Stimulated activated effector memory CD8-positive, alpha-beta T cell treated with anti-CD3 and anti-CD28 coated beads, Interleukin-12 subunit alpha, Interleukin-12 subunit beta, amount 100 ng/mL, for 72 hours (primary cell): Measurements from ENCODE around the gene MROH8.

ENCODE experiments used
- ATAC-seq: fragments of 150-1000 bp; cut with Tn5 transposase; 2 replicates; pipeline ENCODE4 v1.10.0; 2021
- DNase-seq, 2 donors: peaks; one replicate each; pipeline ENCODE4 v3.0.0; 2021 to 2022; ENCODE audit warnings: low spot score in 2 of 2
- H3K27ac Mint-ChIP-seq: one replicate; pipeline ENCODE4 v1.8.0; 2022; ENCODE audit warnings: mild to moderate bottlenecking, mixed read lengths
- H3K36me3 Mint-ChIP-seq: one replicate; pipeline ENCODE4 v1.8.0; 2022; ENCODE audit warnings: mild to moderate bottlenecking, mixed read lengths
- H3K4me1 Mint-ChIP-seq: one replicate; pipeline ENCODE4 v1.8.0; 2022; ENCODE audit warnings: mixed read lengths
- H3K4me3 Mint-ChIP-seq: one replicate; pipeline ENCODE4 v1.8.0; 2022; ENCODE audit warnings: mild to moderate bottlenecking, mixed read lengths
- H3K9me3 Mint-ChIP-seq: one replicate; pipeline ENCODE4 v1.8.0; 2022; ENCODE audit warnings: mixed read lengths

The MROH8 gene

DNA sequence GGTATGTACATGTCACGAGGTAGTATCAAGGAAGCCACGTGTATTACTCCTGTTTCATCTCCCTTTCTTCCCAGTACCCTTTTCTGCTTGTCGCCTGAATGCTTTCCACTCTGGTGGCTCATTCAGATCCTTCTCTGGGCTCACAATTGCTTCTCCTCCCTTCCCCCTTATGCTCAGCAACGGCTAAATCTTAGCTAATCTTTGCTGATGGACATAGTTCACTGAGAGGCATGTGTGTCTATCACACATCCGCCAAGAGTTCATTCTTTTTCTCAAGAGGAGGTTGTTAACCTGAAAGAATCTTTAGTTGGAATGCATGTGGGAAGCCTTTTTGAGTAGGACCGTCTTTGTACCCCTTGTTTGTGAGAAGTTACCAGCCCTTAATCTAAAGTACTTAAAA, 25.8 kb upstream of the MROH8 start:
- no peak for ATAC-seq
- peak overlapping the region; percentile 39 for H3K27ac Mint-ChIP-seq
- no peak overlapping the region for H3K4me3 Mint-ChIP-seq
- peaks cover 4% of the 10 kb centered on the region for H3K4me1 Mint-ChIP-seq
- H3K36me3 Mint-ChIP-seq = peaks cover 100% of the 10 kb centered on the region
- no peak for DNase-seq
- H3K9me3 Mint-ChIP-seq = no peaks in the 10 kb centered on the region

DNA sequence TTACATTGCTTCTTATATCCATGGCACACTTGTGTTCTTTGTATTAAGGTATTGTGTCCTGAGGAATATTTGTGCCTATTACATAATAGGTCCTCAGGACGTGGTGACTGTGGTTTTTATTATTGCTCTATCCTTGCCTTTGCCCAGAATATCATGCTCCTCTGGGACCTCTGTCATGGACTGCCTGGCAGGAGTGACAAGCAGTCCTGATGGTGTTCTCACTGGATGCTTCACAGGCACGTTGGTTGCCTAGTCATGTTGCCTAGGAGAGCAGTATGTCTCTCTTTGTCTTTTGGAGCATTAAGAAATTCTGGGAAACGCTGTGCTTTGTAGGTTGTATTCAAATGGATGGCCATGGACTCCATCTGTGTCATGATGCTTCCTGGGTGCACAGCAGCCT, 24.7 kb upstream of the MROH8 start:
- ATAC-seq (no peak), DNase-seq (no peak)
- Mint-ChIP-seq H3K36me3 (peaks cover 100% of the 10 kb centered on the region), H3K9me3 (no peaks in the 10 kb centered on the region), H3K4me1 (peaks cover 4% of the 10 kb centered on the region), H3K27ac (peak overlapping the region; percentile 39), H3K4me3 (no peak overlapping the region)

DNA sequence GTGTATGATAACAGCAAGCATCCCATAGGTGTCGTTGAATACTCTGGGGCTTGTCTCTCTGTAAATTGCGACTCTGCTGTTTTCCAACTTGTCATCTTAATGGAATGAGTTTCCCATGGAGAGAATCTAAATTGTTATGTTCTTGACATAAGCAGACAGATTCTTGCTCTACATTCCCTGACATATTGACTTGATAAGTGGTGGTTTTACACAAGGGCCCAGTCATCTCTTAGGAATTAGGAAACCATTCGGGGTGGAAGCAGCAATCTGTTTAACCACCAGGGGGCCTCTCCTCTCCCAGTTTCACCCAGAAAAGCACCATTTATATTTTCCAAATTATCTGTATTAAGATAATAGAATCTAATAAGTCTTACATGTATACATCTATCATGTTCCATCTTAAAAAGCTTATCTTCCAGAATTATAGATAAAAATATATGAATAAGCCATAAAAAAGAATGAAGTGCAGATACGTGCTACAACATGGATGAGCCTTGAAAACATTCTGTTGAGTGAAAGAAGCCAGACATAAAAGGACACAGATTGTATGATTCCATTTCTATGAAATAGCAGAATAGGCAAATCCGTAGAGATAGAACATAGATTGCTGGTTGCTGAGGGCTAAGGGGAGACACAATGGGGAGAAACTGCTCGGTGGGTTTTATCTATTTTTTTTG, 23.1 kb upstream of the MROH8 start:
- Mint-ChIP-seq H3K9me3 (no peaks in the 10 kb centered on the region), H3K27ac (no peak overlapping the region), H3K36me3 (peaks cover 100% of the 10 kb centered on the region), H3K4me1 (peaks cover 6% of the 10 kb centered on the region), H3K4me3 (no peak overlapping the region)
- no peak for ATAC-seq
- DNase-seq = no peak

DNA sequence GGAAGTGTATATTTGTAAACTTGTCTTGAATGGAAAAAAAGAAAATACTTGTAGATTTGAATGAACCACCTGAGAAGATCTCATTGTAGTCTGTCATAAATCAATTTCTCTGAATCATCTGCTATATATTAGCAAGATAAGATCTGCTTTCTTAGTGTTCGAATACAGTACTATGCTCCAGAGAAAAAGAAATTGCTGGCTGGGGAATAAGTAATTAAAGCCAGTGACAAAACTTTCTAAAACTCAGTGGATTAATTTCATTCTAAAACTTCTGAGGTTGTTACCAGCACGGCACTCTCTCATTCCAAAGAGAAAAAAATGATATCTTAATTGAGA, 22.4 kb upstream of the MROH8 start:
- Mint-ChIP-seq H3K27ac (no peak overlapping the region), H3K36me3 (peaks cover 99% of the 10 kb centered on the region), H3K9me3 (no peaks in the 10 kb centered on the region), H3K4me3 (no peak overlapping the region), H3K4me1 (peaks cover 12% of the 10 kb centered on the region)
- no peak for DNase-seq
- no peak for ATAC-seq

DNA sequence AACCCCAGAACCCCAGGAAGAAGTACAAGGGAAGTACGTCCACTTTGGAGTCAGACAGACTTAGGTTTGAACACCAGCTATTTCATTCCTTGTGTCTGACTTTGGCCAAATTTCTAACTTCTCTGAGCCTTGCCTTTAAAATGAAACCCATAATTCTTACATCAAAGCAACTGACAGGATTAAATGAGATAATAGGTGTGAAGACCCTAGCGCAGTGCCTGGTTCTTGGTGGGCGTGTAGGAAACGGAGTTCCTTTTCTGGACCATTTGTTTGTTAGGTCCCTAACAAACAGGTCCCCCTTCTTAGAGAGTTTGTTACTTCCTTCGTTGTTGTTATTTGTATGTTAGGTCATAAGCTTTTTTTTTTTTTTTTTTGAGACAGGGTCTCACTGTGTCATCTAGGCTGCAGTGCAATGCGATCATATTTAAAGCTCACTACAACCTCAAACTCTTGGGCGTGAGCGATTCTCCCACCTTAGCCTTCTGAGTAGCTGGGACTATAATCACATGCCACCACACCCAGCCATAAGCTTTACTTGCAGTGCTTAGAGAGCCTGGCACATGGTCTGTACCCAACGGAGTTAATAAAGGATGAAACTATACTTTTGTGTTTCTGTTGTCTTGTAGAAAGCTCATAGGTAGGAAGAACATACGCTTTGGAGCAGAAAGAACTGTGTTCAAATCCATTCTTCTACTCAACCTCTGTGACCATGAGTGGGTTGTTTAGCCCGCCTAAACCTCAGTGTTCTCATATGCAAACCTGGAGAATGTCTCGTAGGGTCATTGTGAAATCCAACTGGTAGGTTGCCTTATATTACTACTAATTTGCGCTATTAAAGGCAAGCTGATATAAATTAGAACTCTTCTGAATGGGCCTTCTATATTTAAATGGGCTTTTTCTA, 21.8 kb upstream of the MROH8 start:
- peaks cover 99% of the 10 kb centered on the region for H3K36me3 Mint-ChIP-seq
- H3K4me3 Mint-ChIP-seq = no peak overlapping the region
- H3K9me3 Mint-ChIP-seq = no peaks in the 10 kb centered on the region
- peaks cover 18% of the 10 kb centered on the region for H3K4me1 Mint-ChIP-seq
- no peak for ATAC-seq
- no peak for DNase-seq
- no peak overlapping the region for H3K27ac Mint-ChIP-seq

DNA sequence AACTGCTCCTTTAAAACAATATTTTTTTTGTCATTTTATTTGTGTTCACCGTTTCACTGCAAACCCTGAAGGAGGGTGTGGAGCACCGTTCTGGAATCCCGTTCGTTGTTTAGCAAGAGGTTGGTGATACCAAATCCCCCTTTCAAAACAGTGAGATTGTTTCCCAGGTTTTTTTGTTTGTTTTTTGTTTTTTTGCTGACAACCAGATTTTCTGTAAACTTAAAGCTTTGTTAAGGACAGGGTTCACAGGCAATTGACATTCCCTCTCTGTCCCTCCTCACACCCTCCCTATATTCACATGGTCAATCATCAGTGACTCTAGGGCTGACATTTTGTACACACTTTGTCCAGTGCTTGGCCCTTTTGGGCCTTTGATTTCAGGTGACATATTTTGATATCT, 21.0 kb upstream of the MROH8 start:
- peaks cover 21% of the 10 kb centered on the region for H3K4me1 Mint-ChIP-seq
- H3K27ac Mint-ChIP-seq = no peak overlapping the region
- no peak overlapping the region for H3K4me3 Mint-ChIP-seq
- DNase-seq = no peak
- H3K9me3 Mint-ChIP-seq = no peaks in the 10 kb centered on the region
- ATAC-seq = no peak
- peaks cover 99% of the 10 kb centered on the region for H3K36me3 Mint-ChIP-seq

DNA sequence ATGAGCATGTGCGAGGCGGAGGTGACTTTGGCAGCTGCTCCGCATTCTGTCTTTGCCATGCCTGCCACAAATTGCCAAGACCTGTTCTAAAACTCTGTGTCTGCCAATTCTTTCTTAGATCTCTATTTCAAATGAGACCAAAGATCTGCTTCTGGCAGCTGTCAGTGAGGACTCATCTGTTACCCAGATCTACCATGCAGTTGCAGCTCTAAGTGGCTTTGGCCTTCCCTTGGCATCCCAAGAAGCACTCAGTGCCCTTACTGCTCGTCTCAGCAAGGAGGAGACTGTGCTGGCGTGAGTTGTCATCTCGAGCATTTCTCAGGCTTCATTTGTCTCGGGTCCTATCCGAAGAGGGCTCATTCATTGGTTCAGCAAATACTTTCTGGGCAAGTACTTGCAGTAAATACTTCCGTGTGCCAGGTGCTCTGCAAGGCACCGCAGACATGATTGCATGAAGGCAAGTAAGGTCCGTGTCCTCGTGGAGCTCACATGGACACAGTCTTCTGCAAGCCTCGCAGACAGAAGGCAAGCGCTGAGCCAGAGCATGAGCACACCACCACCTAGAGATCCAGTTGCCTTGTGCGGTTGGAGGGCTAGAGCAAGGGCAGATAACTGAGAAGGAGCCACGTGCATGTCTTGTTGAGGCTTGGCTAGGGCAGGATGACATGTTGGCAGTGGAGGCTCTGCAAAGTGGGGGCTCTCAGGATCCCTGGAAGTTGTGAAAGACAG, 19.7 kb upstream of the MROH8 start:
- H3K9me3 Mint-ChIP-seq = no peaks in the 10 kb centered on the region
- no peak overlapping the region for H3K27ac Mint-ChIP-seq
- no peak for DNase-seq
- H3K4me1 Mint-ChIP-seq = peaks cover 34% of the 10 kb centered on the region
- H3K36me3 Mint-ChIP-seq = peaks cover 87% of the 10 kb centered on the region
- H3K4me3 Mint-ChIP-seq = no peak overlapping the region
- ATAC-seq = no peak

DNA sequence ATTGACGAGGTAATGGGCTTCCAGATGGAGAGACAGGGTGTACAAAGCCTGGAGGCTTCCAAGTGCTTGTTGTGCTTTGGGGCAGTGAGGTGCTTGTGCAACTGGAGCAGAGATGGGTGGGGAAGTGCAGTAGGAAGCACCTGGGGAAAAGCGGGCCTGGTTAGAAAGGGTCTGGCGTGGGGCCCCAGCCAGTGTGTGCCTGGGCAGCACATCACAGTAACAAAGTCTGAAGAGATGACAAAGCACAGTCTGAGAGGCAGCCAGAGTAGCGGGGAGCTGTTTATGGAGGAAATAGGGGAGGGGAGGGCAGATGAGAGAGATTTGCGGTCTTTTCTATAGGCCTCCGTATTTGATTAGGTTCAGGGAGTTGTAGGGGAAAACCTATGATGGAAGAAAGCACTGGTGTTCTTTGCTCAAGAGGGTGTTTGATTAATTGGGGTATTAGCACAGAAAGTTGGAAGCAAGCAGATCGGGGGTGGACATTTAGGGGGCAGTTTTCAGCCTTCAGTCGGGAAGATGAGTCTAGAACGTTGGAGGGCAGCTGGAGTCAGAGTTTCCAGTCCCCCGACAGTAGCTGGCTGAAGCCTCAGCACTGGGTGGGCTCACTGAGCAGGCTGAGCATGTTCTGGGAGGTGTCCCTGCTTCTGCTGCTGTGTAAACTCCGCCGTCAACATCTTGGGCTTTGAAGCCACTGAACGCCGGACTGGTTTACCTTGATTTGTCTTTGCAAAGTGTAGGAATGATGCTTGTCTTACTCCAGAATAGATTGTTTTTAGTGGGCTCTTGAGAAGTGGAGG, 15.5 kb upstream of the MROH8 start:
- ATAC-seq (no peak), DNase-seq (no peak)
- H3K4me3 Mint-ChIP-seq = no peak overlapping the region
- peak overlapping the region; percentile 24 for H3K27ac Mint-ChIP-seq
- H3K36me3 Mint-ChIP-seq = peaks cover 79% of the 10 kb centered on the region
- no peaks in the 10 kb centered on the region for H3K9me3 Mint-ChIP-seq
- peaks cover 66% of the 10 kb centered on the region for H3K4me1 Mint-ChIP-seq

DNA sequence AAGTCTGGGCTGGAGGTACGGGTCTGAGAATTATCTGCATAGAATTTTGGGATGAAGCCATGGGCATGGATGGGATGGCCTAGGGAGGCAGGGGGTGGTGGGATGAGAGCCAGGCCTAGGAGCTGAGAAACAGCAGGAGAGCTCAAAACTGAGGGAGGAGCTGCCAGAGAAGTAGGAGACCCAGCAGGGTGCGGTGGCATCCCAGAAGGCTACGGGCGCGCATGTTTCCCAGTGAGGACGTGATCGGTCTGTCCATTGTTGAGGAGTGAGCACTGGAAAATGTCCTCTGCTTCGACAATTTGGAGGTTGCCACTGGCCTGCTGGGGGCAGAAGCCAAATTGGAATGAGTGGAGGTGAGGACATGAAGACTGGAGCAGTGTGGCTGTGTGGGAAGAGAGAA, 14.5 kb upstream of the MROH8 start:
- no peak for DNase-seq
- no peak for ATAC-seq
- Mint-ChIP-seq H3K4me1 (peaks cover 76% of the 10 kb centered on the region), H3K4me3 (no peak overlapping the region), H3K9me3 (no peaks in the 10 kb centered on the region), H3K36me3 (peaks cover 79% of the 10 kb centered on the region), H3K27ac (peak overlapping the region; percentile 24)

DNA sequence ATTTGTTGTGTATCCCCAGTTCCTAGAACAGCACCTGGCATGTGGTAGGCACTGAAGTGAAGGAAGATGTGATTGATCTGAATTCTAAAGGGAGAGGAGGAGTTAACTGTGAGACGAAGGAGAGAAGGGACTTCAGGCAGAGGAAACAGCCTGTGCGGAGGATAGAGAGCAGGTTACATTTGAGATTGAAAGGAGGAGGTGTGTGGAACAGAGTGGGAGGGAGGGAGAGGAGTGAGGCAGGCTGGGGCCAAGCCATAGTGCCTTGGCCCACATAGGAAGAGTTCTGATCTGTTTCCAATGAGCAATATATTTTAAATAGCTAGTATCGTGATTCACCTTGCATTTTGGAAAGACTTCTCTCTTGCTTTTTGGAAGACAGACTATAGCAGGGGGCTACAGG, 13.9 kb upstream of the MROH8 start:
- DNase-seq = no peak
- Mint-ChIP-seq H3K4me3 (no peak overlapping the region), H3K4me1 (peaks cover 77% of the 10 kb centered on the region), H3K27ac (peak overlapping the region; percentile 24), H3K9me3 (no peaks in the 10 kb centered on the region), H3K36me3 (peaks cover 79% of the 10 kb centered on the region)
- no peak for ATAC-seq

DNA sequence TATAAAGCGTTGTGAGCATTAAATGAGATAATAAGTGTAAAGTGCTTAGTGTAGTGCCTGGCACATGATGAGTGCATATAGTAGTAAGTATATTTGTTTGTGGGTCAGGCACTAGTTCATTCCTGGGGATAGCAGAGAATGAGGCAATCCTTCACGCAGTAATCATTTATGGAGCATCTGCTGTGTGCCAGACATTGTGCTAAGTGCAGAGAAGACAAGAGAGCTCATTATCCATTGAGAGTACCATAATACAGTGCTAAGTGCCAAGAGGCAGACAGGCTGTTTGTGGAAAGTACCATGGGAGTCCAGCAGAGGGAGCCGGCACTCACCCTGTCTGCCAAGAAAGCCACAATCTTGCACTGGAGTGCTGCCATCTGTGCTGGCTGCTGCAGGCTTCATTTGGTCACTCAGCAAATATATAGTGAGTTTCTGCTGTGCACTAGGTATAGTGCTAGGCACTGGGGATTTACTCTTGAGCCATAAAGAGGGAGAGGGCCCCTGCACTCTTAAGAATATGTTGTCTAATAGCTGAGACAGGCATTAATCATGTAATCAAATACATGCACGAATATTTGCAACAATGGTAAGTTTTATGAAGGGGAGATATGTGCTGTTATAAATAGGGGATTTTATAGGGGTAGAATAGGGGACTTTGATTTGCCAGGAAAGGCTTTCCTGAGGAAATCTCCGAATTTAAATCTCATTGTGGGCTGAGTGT, 12.9 kb upstream of the MROH8 start:
- ATAC-seq (peak; percentile 81), DNase-seq (peak; percentile 52 to 83)
- H3K4me1 Mint-ChIP-seq = peaks cover 79% of the 10 kb centered on the region
- H3K9me3 Mint-ChIP-seq = no peaks in the 10 kb centered on the region
- H3K36me3 Mint-ChIP-seq = peaks cover 79% of the 10 kb centered on the region
- H3K27ac Mint-ChIP-seq = peak overlapping the region; percentile 65
- H3K4me3 Mint-ChIP-seq = no peak overlapping the region

DNA sequence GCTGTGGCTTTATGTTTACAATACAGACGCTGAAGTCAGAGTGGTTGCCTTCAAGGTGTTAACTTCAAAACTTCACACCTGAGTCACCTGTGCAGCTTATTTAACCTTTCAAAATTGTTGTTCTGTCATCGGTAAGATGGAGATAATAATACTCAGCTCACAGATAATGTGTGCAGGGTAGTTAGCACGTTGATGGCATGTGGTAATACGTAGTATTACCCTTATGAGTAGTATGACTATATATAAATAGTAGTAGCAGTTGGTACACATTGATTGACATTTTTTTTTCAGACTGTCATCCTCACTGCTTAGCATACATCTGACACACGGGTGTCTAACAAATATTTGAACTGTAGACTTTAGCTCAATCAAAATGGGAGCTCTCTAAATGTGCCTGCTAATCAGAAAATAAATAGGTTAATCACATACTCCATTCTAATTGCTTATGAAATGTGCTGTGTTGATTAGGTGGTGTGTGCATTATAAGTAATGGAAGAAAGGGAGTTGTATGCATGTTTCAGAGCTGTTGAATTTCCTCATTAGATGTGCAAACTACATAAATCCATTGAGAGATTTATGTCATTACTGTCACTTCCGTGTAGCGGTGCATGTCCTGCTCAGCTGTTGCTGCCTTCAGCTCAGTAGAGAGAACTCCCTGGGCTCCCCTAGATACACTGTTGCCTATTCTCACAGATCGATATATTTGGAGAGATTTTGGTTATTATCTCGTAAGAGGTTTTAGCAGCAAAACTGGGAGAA, 11.2 kb upstream of the MROH8 start:
- Mint-ChIP-seq H3K4me1 (peaks cover 78% of the 10 kb centered on the region), H3K36me3 (peaks cover 80% of the 10 kb centered on the region), H3K27ac (peak overlapping the region; percentile 23), H3K4me3 (peak overlapping the region; percentile 4), H3K9me3 (no peaks in the 10 kb centered on the region)
- ATAC-seq (peak; percentile 61), DNase-seq (no peak)

DNA sequence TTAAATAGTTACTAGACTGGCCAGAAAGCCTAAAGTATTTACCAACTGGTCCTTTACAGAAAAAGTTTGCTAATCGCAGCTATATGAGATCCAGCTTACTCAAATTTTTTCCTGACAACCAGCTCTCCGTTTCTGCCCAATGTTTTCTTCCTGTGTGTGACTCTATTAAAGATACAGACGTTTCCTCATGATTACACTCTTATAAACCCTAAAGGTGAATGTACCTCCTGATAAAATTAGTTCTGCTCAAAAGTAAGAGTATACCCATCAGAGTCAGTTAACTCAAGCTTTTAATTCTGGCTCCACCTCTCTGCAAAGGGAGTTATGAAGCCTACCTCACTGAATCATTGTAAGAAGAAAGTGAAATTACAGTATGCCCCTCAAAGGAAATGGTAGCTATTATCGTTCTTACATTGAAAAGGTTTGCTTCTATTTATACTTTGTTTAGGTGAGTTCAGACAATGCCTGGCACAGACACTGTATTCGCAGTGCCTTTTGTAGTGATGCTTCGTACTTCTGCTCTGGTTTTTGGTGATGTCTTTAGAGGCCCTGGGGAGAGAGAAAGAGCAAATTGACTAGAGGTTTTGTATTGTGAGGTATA, 10.2 kb upstream of the MROH8 start:
- Mint-ChIP-seq H3K36me3 (peaks cover 88% of the 10 kb centered on the region), H3K27ac (peak overlapping the region; percentile 23), H3K9me3 (no peaks in the 10 kb centered on the region), H3K4me1 (peaks cover 72% of the 10 kb centered on the region), H3K4me3 (peak overlapping the region; percentile 4)
- DNase-seq (no peak), ATAC-seq (peak; percentile 64)

DNA sequence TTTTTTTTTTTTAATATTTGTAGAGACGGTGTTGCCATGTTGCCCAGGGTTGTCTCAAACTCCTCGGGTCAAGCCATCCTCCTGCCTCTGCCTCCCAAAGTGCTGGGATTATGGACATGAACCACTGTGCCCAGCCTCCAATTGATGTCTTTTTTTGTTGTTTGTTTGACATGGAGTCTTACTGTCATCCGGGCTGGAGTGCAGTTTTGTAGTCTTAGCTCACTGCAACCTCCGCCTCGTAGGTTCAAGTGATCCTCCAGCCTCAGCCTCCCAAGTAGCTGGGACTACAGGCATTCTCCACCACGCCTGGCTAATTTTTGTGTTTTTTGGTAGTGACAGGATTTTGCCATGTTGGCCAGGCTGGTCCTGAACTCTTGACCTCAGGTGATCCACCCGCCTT, 9.4 kb upstream of the MROH8 start:
- DNase-seq = no peak
- H3K9me3 Mint-ChIP-seq = no peaks in the 10 kb centered on the region
- H3K36me3 Mint-ChIP-seq = peaks cover 93% of the 10 kb centered on the region
- H3K4me1 Mint-ChIP-seq = peaks cover 72% of the 10 kb centered on the region
- no peak for ATAC-seq
- H3K27ac Mint-ChIP-seq = no peak overlapping the region
- no peak overlapping the region for H3K4me3 Mint-ChIP-seq
